ENCODE data around the gene SMYD4. TPM values are rescaled to one million over a fixed set of nuclear protein-coding genes. Genes with fewer than 3 reads are reported as not detected.
"Not testable (repeated sequence)": the region's sequence is repeated elsewhere in the genome, so short reads cannot be mapped to it uniquely, and the experiment has no call there.

The SMYD4 gene
- total RNA-seq, 4 donors from 2014 or later: 9.4 to 13.0 (median 10.0) TPM

DNA sequence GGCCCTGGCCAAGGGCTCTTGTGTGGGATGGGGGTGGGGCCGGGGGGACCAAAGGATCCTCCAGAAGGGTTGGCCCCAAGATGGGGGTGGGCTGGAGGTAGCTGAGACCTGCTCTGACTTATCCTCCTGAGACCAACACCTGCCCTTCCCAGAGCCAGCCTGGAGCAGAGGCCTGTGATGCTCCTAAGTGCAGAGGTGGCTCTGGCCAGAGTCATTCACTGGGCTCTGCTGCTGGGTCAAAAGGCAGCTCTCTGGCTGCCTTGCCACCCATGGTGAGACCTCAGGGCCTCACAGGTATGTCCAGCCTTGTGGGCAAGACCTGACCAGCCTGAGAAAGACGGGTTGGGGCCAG is 86.6 kb downstream of the SMYD4 start:
- TF ChIP-seq, protein P1, sequence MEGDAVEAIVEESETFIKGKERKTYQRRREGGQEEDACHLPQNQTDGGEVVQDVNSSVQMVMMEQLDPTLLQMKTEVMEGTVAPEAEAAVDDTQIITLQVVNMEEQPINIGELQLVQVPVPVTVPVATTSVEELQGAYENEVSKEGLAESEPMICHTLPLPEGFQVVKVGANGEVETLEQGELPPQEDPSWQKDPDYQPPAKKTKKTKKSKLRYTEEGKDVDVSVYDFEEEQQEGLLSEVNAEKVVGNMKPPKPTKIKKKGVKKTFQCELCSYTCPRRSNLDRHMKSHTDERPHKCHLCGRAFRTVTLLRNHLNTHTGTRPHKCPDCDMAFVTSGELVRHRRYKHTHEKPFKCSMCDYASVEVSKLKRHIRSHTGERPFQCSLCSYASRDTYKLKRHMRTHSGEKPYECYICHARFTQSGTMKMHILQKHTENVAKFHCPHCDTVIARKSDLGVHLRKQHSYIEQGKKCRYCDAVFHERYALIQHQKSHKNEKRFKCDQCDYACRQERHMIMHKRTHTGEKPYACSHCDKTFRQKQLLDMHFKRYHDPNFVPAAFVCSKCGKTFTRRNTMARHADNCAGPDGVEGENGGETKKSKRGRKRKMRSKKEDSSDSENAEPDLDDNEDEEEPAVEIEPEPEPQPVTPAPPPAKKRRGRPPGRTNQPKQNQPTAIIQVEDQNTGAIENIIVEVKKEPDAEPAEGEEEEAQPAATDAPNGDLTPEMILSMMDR (IDR thresholded peaks at IDR 0.05): no peak
- TF ChIP-seq POLR2A (IDR thresholded peaks at IDR 0.05): no peak
- intact Hi-C loops (cut with DNase I; ENCODE audit: low total_unique reads): no loop called here
- no peak overlapping the region for H3K4me3 ChIP-seq (ENCODE audit: low read depth, poor library complexity, severe bottlenecking)
- 72 to 100% methylated on average over 2 of the region's 2 CpGs for WGBS, 2 donors
- no peak for DNase-seq (ENCODE audit: low spot score in 2 of 2)

DNA sequence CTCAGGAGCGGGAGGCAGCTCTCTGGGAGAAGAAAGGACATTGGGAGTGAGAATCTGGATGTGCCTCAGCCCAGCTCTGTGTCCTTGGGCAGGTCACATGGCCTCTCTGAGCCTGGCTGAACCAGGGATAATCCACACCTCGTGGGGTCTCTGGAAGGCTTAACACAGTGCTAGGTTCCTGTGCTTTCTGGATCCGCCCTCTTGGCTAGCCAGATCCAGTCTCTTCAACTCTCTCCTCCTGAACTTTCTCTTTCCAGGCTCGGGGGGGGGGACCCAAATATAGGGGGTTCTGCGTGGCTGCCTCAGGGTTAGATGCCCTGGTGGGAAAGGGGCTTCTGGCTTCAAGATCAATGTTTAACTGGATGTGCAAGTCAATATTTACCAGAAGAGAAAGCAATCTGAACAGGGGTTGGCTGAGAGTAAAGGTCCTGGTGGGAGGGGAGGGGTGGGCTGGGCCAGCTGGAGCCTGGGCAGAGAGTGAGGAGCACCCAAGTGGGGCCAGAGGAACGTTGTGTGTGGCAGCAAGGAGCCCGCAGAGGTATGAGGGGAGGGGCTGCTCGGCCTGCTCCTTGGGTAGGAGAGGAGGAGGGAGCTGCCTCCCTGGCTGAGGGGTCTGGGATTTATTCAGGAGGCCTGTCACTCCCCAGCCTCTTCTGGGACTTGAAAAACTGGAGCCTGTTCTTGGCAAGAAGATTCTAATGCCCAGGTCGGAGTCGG is 87.2 kb downstream of the SMYD4 start, which contains the start of gene SERPINF2:
SERPINF2 (plus strand) TSS at position 501 of the 717 bp plus-strand sequence. CDS start 2,125 bp downstream, outside the sequence.
- TF ChIP-seq, protein P1 (IDR thresholded peaks at IDR 0.05): no peak
- no peak for TF ChIP-seq POLR2A (IDR thresholded peaks at IDR 0.05)
- H3K4me3 ChIP-seq (ENCODE audit: low read depth, poor library complexity, severe bottlenecking): no peak within 1 kb of the TSS
- intact Hi-C loops (cut with DNase I; ENCODE audit: low total_unique reads): no loop called here
- no peak for DNase-seq (ENCODE audit: low spot score in 2 of 2)
- 61 to 68% methylated on average over 10 of the region's 10 CpGs for WGBS, 2 donors

DNA sequence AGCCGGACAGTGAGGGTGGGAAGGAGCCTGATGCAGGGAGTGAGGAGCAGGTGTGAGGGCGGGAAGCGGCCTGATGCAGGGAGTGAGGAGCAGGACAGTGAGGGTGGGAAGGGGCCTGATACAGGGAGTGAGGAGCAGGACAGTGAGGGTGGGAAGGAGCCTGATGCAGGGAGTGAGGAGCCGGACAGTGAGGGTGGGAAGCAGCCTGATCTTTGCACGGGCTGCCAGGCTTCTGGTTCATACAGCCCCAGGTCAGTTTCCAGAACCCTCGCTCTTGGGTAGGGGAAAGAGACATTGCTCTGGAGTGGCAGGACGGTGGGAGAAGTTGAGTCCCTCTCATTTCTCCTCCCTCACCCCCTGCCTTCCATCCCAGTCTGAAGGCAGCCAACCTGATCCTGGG is 87.8 kb downstream of the SMYD4 start:
- DNase-seq (ENCODE audit: low spot score in 2 of 2); H3K4me3 ChIP-seq (ENCODE audit: low read depth, poor library complexity, severe bottlenecking); intact Hi-C loops (cut with DNase I; ENCODE audit: low total_unique reads): not testable (repeated sequence)
- 87 to 94% methylated on average over 7 of the region's 7 CpGs for WGBS, 2 donors

DNA sequence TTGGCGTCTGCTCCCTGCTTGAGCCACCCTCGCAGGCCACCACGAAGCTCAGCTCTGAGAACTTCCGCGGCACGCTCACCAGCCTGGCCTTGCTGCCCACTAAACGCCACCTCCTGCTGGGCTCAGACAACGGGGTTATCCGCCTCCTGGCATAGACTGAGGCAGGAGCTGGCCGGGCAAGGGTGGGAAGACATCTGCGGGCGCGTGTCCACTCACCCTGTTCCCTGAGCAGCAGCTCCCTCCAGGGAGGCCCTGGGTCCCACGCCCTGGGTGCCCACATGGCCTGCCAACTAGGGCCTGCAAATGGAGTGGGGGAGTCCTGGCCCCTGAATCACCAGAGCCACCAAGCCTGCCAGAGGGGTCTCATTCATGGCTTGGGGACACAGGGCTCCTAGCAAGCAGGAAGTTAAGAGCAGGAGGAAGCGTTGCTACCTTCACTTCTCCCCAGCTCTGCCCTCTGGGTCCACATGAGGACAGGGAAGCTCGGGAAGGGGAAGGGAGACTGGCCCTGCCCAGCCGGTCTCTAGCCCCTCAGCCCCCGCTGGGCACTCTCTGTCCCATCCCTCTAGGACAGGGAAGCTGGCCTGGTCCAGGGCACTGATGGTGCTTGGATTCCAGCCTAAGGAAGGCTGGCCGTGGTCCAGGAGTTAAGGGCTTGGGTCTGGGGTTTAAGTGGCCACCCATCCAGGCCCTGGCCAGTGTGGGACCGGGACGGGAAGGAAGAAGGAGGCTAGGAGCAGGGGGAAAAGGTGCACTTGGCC is 92.0 kb downstream of the SMYD4 start:
- DNase-seq (ENCODE audit: low spot score in 2 of 2): no peak
- no peak overlapping the region for H3K4me3 ChIP-seq (ENCODE audit: low read depth, poor library complexity, severe bottlenecking)
- TF ChIP-seq POLR2A (IDR thresholded peaks at IDR 0.05): no peak
- TF ChIP-seq, protein P1 (IDR thresholded peaks at IDR 0.05): no peak
- WGBS, 2 donors: 83 to 91% methylated on average over 17 to 21 of the region's 21 CpGs
- intact Hi-C loops (cut with DNase I; ENCODE audit: low total_unique reads): no loop called here

DNA sequence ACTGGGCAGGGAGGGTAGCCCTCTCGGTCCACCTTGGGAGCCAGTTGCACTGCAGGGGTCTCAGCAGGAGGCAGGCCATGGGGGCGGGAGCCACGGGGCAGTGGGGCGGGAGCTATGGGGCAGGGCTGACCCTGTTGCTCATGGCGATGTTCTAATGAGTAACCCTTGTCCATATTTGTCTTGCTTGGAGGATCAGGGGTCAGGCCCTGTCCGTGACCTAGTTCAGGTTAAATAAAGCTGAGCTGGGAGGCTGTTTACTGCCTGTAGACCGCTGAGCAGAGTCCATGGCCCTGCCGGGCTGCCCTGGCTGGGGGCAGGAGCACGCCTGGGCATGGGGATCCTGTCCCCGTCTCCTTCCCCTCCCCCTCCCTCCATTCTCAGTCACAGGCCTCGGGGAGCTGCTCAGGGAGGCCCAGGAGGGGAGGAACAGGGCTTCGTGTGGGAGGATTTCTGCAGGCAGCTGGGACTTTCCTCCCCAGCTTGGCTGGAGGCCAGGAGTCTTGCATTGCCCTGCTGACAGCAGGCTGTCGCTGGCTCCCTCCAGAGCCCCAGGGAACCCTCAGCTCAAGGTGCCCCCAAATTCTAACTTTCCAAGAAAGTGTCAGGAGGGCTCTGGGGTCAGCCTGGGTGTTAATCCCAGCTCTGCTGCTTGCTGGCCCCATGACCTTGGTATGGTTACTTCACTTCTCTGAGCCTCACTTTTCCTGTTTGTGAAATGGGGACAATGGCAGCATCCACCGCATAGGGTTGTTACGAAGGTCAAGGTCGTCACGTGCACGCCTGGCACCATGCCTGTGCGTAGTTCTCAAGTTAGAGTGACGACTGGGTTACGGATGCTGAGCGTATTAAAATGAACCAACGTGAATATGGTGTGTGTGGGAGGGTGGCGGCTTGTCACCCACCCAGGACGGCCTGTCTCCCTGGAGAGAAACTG is 93.1 kb downstream of the SMYD4 start:
- intact Hi-C loops (cut with DNase I; ENCODE audit: low total_unique reads): no loop called here

More for the DNA sequence above, 93.1 kb downstream of the SMYD4 start:
- DNase-seq (ENCODE audit: low spot score in 2 of 2): no peak
- H3K4me3 ChIP-seq (ENCODE audit: low read depth, poor library complexity, severe bottlenecking): no peak overlapping the region
- no peak for TF ChIP-seq POLR2A (IDR thresholded peaks at IDR 0.05)
- TF ChIP-seq, protein P1 (IDR thresholded peaks at IDR 0.05): peak in 1 of 3 donors; percentile 63
- 55 to 63% methylated on average over 25 of the region's 25 CpGs for WGBS, 2 donors
